ENCODE results near the gene CACNG6. TPM values are rescaled to one million over a fixed set of nuclear protein-coding genes. Genes with fewer than 3 reads are reported as not detected.

Gene CACNG6
- total and polyA plus RNA-seq, 4 donors: 2.4 to 8.6 (median 3.8) TPM

DNA sequence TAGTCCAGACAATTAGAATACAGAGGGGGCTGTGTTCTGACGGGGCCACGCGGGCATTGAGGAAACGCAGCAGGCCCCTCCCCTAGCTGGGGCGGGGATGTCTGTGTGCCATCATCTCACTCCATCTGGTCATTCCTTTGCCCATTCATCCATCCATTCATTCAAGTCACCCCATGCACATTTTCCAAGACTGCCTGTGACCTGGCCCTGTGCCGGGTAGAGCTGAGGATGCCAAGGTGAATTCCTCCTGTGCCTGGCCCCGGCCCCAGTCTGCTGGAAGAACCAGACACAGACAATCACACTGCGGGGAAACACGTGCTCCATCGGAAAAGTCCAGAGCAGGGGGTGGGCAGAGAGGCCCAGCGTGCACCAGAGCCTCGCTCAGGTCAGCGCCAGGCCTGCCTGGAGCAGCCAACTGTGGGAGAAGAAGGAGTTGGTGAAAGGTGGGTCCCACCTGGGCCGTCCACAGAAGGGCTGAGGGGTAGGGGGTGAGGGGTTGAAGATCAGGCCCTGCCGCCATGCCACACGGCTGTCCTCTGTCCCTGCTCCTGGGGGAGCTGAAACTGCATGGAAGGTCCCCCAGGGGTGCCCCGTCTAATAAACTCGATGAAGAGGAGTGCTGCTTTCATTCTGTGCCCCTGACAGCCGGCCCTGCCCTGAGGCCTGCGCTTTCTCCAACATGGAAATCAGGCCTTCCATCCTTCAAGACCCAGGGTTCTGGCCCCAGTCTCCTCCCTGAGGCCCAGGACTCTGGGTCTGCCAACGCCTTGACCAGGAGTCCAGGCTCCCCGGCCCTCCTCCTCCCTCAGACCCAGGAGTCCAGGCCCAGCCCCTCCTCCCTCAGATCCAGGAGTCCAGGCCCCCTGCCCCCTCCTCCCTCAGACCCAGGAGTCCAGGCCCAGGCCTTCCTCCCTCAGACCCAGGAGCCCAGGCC lies 1.6 kb upstream of the CACNG6 start:
- ATAC-seq (ENCODE audit: insufficient read depth, low FRiP score) (no peak), DNase-seq (no peak)
- Histone ChIP-seq H3K36me3 (ENCODE audit: control insufficient read depth in 4 of 4, insufficient read depth in 4 of 4, low read length in 4 of 4) (no peaks in the 10 kb centered on the region), H3K27me3 (ENCODE audit: control insufficient read depth in 3 of 3, insufficient read depth in 3 of 3, low read length in 2 of 3) (peaks cover 10 to 50% (median 16%) of the 10 kb centered on the region in 3 donors), H3K4me1 (ENCODE audit: control insufficient read depth in 5 of 5, insufficient read depth in 5 of 5, low read length in 5 of 5) (peaks cover 0 to 4% (median 0%) of the 10 kb centered on the region in 5 donors), H3K9ac (ENCODE audit: insufficient read depth in 1 of 2, low read length in 2 of 2) (no peak overlapping the region), H3K4me3 (no peak overlapping the region), H3K27ac (ENCODE audit: low read depth in 1 of 2, low read length in 1 of 2) (no peak overlapping the region), H3K9me3 (ENCODE audit: control insufficient read depth in 4 of 4, insufficient read depth in 3 of 4, low read length in 3 of 4) (peaks cover 0 to 2% (median 0%) of the 10 kb centered on the region in 4 donors)
- TF ChIP-seq, protein P1, sequence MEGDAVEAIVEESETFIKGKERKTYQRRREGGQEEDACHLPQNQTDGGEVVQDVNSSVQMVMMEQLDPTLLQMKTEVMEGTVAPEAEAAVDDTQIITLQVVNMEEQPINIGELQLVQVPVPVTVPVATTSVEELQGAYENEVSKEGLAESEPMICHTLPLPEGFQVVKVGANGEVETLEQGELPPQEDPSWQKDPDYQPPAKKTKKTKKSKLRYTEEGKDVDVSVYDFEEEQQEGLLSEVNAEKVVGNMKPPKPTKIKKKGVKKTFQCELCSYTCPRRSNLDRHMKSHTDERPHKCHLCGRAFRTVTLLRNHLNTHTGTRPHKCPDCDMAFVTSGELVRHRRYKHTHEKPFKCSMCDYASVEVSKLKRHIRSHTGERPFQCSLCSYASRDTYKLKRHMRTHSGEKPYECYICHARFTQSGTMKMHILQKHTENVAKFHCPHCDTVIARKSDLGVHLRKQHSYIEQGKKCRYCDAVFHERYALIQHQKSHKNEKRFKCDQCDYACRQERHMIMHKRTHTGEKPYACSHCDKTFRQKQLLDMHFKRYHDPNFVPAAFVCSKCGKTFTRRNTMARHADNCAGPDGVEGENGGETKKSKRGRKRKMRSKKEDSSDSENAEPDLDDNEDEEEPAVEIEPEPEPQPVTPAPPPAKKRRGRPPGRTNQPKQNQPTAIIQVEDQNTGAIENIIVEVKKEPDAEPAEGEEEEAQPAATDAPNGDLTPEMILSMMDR (IDR thresholded peaks at IDR 0.05; ENCODE audit: control extremely low read depth, extremely low read depth): no peak
- 69 to 80% methylated on average over 21 to 22 of the region's 22 CpGs for WGBS, 2 donors

DNA sequence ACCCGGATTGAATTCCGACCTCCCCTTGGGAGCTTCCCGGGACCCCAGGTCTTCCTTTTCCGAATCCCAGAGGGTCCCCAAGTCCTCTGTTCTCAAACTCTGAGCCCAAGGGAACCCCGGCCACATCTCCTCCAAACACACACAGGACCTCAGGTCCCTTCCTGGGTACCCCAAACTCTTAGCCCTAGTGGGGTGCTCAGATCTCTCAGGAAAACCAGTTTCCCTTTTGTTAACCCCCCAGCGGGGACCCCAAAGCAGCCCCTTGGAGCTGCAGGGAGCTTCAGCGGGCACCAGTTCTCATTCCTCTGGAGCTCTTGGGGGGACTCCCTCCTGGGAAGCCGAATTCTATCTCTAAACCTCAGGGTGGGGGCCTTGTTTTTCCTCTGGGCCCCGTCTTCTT lies 774 bp downstream of the CACNG6 start:
- WGBS, 2 donors: 70 to 79% methylated on average over 9 of the region's 9 CpGs
- Histone ChIP-seq H3K9me3 (ENCODE audit: control insufficient read depth in 4 of 4, insufficient read depth in 3 of 4, low read length in 3 of 4) (peaks cover 0 to 2% (median 0%) of the 10 kb centered on the region in 4 donors), H3K4me1 (ENCODE audit: control insufficient read depth in 5 of 5, insufficient read depth in 5 of 5, low read length in 5 of 5) (peaks cover 0 to 4% (median 0%) of the 10 kb centered on the region in 5 donors), H3K36me3 (ENCODE audit: control insufficient read depth in 4 of 4, insufficient read depth in 4 of 4, low read length in 4 of 4) (no peaks in the 10 kb centered on the region), H3K27ac (ENCODE audit: low read depth in 1 of 2, low read length in 1 of 2) (no peak overlapping the region), H3K9ac (ENCODE audit: insufficient read depth in 1 of 2, low read length in 2 of 2) (no peak overlapping the region), H3K27me3 (ENCODE audit: control insufficient read depth in 3 of 3, insufficient read depth in 3 of 3, low read length in 2 of 3) (peaks cover 10 to 49% (median 18%) of the 10 kb centered on the region in 3 donors), H3K4me3 (no peak overlapping the region)
- TF ChIP-seq, protein P1 (IDR thresholded peaks at IDR 0.05; ENCODE audit: control extremely low read depth, extremely low read depth): no peak
- ATAC-seq (ENCODE audit: insufficient read depth, low FRiP score): no peak
- DNase-seq: no peak

DNA sequence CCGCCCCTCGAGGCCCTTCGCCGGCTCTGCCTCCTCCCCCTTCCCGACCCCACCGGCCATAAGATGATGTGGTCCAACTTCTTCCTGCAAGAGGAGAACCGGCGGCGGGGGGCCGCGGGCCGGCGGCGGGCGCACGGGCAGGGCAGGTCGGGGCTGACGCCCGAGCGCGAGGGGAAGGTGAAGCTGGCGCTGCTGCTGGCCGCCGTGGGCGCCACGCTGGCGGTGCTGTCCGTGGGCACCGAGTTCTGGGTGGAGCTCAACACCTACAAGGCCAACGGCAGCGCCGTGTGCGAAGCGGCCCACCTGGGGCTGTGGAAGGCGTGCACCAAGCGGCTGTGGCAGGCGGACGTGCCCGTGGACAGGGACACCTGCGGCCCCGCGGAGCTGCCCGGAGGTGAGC lies 1.4 kb downstream of the CACNG6 start:
- WGBS, 2 donors: 22% methylated on average over 43 of the region's 43 CpGs
- Histone ChIP-seq H3K27ac (ENCODE audit: low read depth in 1 of 2, low read length in 1 of 2) (no peak overlapping the region), H3K36me3 (ENCODE audit: control insufficient read depth in 4 of 4, insufficient read depth in 4 of 4, low read length in 4 of 4) (no peaks in the 10 kb centered on the region), H3K4me3 (no peak overlapping the region), H3K4me1 (ENCODE audit: control insufficient read depth in 5 of 5, insufficient read depth in 5 of 5, low read length in 5 of 5) (peaks cover 0 to 4% (median 0%) of the 10 kb centered on the region in 5 donors), H3K9ac (ENCODE audit: insufficient read depth in 1 of 2, low read length in 2 of 2) (no peak overlapping the region), H3K9me3 (ENCODE audit: control insufficient read depth in 4 of 4, insufficient read depth in 3 of 4, low read length in 3 of 4) (peaks cover 0 to 2% (median 0%) of the 10 kb centered on the region in 4 donors), H3K27me3 (ENCODE audit: control insufficient read depth in 3 of 3, insufficient read depth in 3 of 3, low read length in 2 of 3) (peaks cover 10 to 48% (median 18%) of the 10 kb centered on the region in 3 donors)
- no peak for DNase-seq
- no peak for ATAC-seq (ENCODE audit: insufficient read depth, low FRiP score)
- TF ChIP-seq, protein P1 (IDR thresholded peaks at IDR 0.05; ENCODE audit: control extremely low read depth, extremely low read depth): no peak

Measured in lung (tissue), 12 donors.